OCI-LY1 (cell line): ENCODE results near the gene UNC13C.

Experiments used
- CTCF ChIP-seq: fragments of 200-600 bp; sonication (generic), shearing (Covaris generic); IDR thresholded peaks from 2 replicates; pipeline ENCODE4 v1.5.1; 2017; ENCODE audit warnings: mild to moderate bottlenecking, antibody characterized with exemption, low read length, moderate library complexity, mixed read lengths
- EZH2 ChIP-seq: fragments of 200-600 bp; sonication (generic), shearing (Covaris generic); IDR thresholded peaks from 2 replicates; pipeline ENCODE4 v1.8.0; 2017; ENCODE audit warnings: borderline replicate concordance, mixed run types, mild to moderate bottlenecking, antibody characterized with exemption, low read length, moderate library complexity, mixed read lengths

DNA sequence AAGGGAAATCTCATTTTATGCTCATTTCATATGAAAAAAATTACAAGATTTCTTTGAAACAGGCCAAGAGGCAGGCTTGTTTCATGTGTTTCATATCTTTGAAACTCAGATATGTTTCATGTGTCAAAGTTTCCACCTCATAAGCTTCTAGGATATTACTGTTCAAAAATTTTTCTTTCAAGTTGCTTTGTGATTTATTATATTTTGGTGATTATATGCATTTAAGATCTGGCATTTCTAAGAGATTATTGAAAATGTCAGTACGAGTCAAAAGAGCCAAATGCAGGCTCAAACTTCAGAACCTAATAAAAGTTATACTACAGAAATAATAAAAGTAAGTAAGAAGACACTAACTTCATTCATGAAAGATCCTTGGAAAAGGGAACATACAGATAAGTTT is 590.1 kb downstream of the UNC13C start:
- TF ChIP-seq EZH2 (no peak), CTCF (no peak)
